A673 (cell line): ENCODE measurements around the gene KIF24. TPM values are rescaled to one million over a fixed set of nuclear protein-coding genes. Genes with fewer than 3 reads are reported as not detected.
"Not testable (repeated sequence)": the region's sequence is repeated elsewhere in the genome, so short reads cannot be mapped to it uniquely, and the experiment has no call there.

Experiments used
- BruUV-seq: library from RNA; stranded (reverse); fragments of 400-500 nt; replicated peaks from 2 replicates; lab custom pipeline; 2021; lab: Mats Ljungman, UMichigan
- CTCF ChIA-PET: fragments of 300-600 bp; sonication (Branson Sonifier 250); formaldehyde crosslinking; loops from one replicate; lab custom pipeline; 2022; ENCODE audit warnings: antibody characterized with exemption; lab: Charles Lee
- POLR2A ChIA-PET: fragments of 300-600 bp; sonication (Branson Sonifier 250); formaldehyde crosslinking; loops from one replicate; lab custom pipeline; 2022; ENCODE audit warnings: antibody characterized with exemption; ENCODE audit not compliant: low non-redundant PET; lab: Charles Lee
- DNase-seq: peaks from one replicate; pipeline ENCODE4 v3.0.0-alpha.2; 2015; ENCODE audit warnings: low spot score
- H3K27ac ChIP-seq: fragments of 200-600 bp; sonication (generic); 2 replicates; pipeline ENCODE4 v1.5.1; 2016; ENCODE audit warnings: mixed run types, low read depth, mild to moderate bottlenecking, mixed read lengths, antibody characterized with exemption, low read length; ENCODE audit not compliant: poor library complexity, severe bottlenecking
- H3K27me3 ChIP-seq: fragments of 200-600 bp; sonication (generic); replicated peaks from 2 replicates; pipeline ENCODE4 v1.6.1; 2017; ENCODE audit warnings: mixed run types, low read depth, mild to moderate bottlenecking, mixed read lengths, antibody characterized with exemption, low read length; ENCODE audit not compliant: insufficient read depth, poor library complexity
- H3K36me3 ChIP-seq: fragments of 200-600 bp; sonication (generic); 2 replicates; pipeline ENCODE4 v1.6.1; 2016; ENCODE audit warnings: mixed run types, mild to moderate bottlenecking, mixed read lengths, antibody characterized with exemption, low read length; ENCODE audit not compliant: insufficient read depth, poor library complexity, severe bottlenecking
- H3K4me1 ChIP-seq: fragments of 200-600 bp; sonication (generic); 2 replicates; pipeline ENCODE4 v1.6.1; 2017; ENCODE audit warnings: mixed run types, mild to moderate bottlenecking, mixed read lengths, antibody characterized with exemption, low read length; ENCODE audit not compliant: insufficient read depth, poor library complexity, severe bottlenecking
- H3K4me3 ChIP-seq: fragments of 200-600 bp; sonication (generic); 2 replicates; pipeline ENCODE4 v1.5.1; 2016; ENCODE audit warnings: low read depth, mixed run types, mild to moderate bottlenecking, mixed read lengths, low read length; ENCODE audit not compliant: poor library complexity, severe bottlenecking
- H3K9me3 ChIP-seq: fragments of 200-600 bp; sonication (generic); 2 replicates; pipeline ENCODE4 v1.6.1; 2016; ENCODE audit warnings: mixed run types, low read depth, mild to moderate bottlenecking, mixed read lengths, antibody characterized with exemption, low read length; ENCODE audit not compliant: poor library complexity, severe bottlenecking
- CTCF ChIP-seq: fragments of 300-800, 200-600 bp; sonication (generic); conservative IDR thresholded peaks from 2 replicates; pipeline ENCODE4 v1.5.1; 2017; ENCODE audit warnings: low read depth, mild to moderate bottlenecking, antibody characterized with exemption, low read length, moderate library complexity, mixed read lengths
- EZH2 ChIP-seq: fragments of 200-600 bp; sonication (generic); IDR thresholded peaks from 2 replicates; pipeline ENCODE4 v1.6.1; 2017; ENCODE audit warnings: borderline replicate concordance, low read depth, mild to moderate bottlenecking, mixed read lengths, antibody characterized with exemption, low read length; ENCODE audit not compliant: poor library complexity, severe bottlenecking
- intact Hi-C: fragments of 100-400 bp; cut with micrococcal nuclease; formaldehyde crosslinking; loops from one replicate; pipeline ENCODE4 v1.10.0; 2022; ENCODE audit not compliant: unreplicated experiment
- total RNA-seq: library from RNA; stranded (reverse); gene quantifications from 2 replicates; pipeline ENCODE4 v1.2.3, GENCODE V29; 2021

The KIF24 gene
- total RNA-seq, 1 experiment from 2014 or later: 11.6 TPM

- no TSS peak for BruUV-seq
- peak overlapping the region; percentile 18 for H3K27ac ChIP-seq
- H3K9me3 ChIP-seq: no peaks in the 10 kb centered on the region
- no peaks in the 10 kb centered on the region for H3K36me3 ChIP-seq
- intact Hi-C loops: no loop called here
- peaks cover 26% of the 10 kb centered on the region for H3K4me1 ChIP-seq
- H3K27me3 ChIP-seq: no peaks in the 10 kb centered on the region
- CTCF ChIA-PET: no interaction called here
- TF ChIP-seq CTCF (no peak), EZH2 (no peak)
- DNase-seq: peak; percentile 75
- POLR2A ChIA-PET: no interaction called here
- no peak overlapping the region for H3K4me3 ChIP-seq
Observed at GRCh38 chr9:34311499-34312185, 17.4 kb downstream of the KIF24 start.

DNA sequence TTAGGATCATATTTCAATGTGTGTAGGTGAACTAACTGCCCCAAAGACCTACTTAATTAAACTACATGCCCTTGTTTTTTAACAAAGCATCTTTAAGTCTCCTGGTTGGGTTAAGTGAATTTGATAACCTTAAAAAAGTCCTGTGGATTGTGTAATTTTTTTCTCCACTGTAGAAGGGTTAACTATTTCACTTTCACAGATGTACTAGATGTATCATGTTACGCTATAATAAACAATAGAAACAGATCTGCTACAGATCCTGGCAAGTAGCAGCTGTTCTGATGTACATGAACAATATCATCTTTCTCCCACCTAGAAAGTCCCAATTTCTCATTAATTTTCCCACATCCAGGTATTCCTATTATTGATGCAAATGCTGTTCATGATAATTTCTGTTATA is 18.9 kb downstream of the KIF24 start:
- CTCF ChIA-PET: interaction anchor here (0.6 kb wide), 1 partner anchor 857 kb away, joined by 3 read pairs; no protein-coding TSS in a partner anchor
- H3K9me3 ChIP-seq: no peaks in the 10 kb centered on the region
- H3K27me3 ChIP-seq: no peaks in the 10 kb centered on the region
- H3K36me3 ChIP-seq: no peaks in the 10 kb centered on the region
- intact Hi-C loops: no loop called here
- TF ChIP-seq CTCF (no peak), EZH2 (no peak)
- H3K4me1 ChIP-seq: peaks cover 26% of the 10 kb centered on the region
- H3K27ac ChIP-seq: no peak overlapping the region
- no peak overlapping the region for H3K4me3 ChIP-seq
- no peak for DNase-seq
- POLR2A ChIA-PET: no interaction called here
- BruUV-seq: no TSS peak

GRCh38 chr9:34308316-34308715 is 20.8 kb downstream of the KIF24 start:
- H3K4me3 ChIP-seq, DNase-seq, CTCF ChIA-PET, H3K9me3 ChIP-seq, POLR2A ChIA-PET, intact Hi-C loops, H3K36me3 ChIP-seq, H3K27ac ChIP-seq, BruUV-seq, H3K27me3 ChIP-seq: not testable (repeated sequence)
- peaks cover 26% of the 10 kb centered on the region for H3K4me1 ChIP-seq

DNA sequence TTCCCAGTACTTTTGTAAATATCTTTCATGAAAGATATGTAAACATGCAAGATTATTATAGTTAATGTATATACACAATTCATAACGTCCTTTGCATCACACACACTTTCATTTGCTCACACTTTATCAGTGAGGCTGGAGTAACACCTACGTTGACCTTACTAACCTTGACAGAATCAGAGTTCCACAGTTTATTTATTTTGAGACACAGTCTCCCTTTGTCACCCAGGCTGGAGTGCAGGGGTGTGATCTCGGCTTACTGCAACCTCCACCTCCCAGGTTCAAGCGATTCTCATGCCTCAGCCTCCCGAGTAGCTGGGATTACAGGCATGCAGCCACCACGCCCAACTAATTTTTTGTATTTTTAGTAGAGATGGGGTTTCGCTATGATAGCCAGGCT is 28.0 kb downstream of the KIF24 start:
- H3K27ac ChIP-seq, H3K9me3 ChIP-seq, DNase-seq, H3K4me3 ChIP-seq, CTCF ChIA-PET, POLR2A ChIA-PET, BruUV-seq, H3K27me3 ChIP-seq, H3K36me3 ChIP-seq, H3K4me1 ChIP-seq, intact Hi-C loops: not testable (repeated sequence)
